Gastroesophageal sphincter (tissue), 4 donors: Measurements from ENCODE around the gene MYOG. TPM values are rescaled to one million over a fixed set of nuclear protein-coding genes. Genes with fewer than 3 reads are reported as not detected.

Experiments used
- ATAC-seq: fragments of 150-250 bp; one replicate; pipeline ENCODE4 v1.9.1; 2016; ENCODE audit warnings: mild to moderate bottlenecking, moderate library complexity
- H3K27ac ChIP-seq, 4 donors: fragments of 200-600 bp; sonication (generic) in 3 of 4; 1 replicate in 3 of 4; 2 replicates in 1 of 4; pipeline ENCODE4 v1.5.1; 2016 to 2019
- H3K27me3 ChIP-seq: fragments of 200-600 bp; sonication (generic); one replicate; pipeline ENCODE4 v1.5.1; 2019
- H3K36me3 ChIP-seq, 2 donors: fragments of 200-600 bp; sonication (generic); one replicate each; pipeline ENCODE4 v1.5.1; 2019; ENCODE audit warnings: control low read depth in 1 of 2
- H3K4me1 ChIP-seq, 3 donors: fragments of 200-600 bp; sonication (generic); 1 replicate in 2 of 3; 2 replicates in 1 of 3; pipeline ENCODE4 v1.5.1; 2016 to 2019; ENCODE audit warnings: control low read depth in 2 of 3
- H3K4me3 ChIP-seq, 2 donors: fragments of 200-600 bp; sonication (generic); one replicate each; pipeline ENCODE4 v1.5.1; 2019; ENCODE audit warnings: mild to moderate bottlenecking in 1 of 2, moderate library complexity in 1 of 2
- H3K9me3 ChIP-seq, 3 donors: fragments of 200-600 bp; sonication (generic); one replicate each; pipeline ENCODE4 v1.5.1; 2017 to 2019; ENCODE audit warnings: control low read depth in 2 of 3
- CTCF ChIP-seq, 4 experiments: fragments of 200-600 bp in 2 of 4; fragments of 450-650 bp in 2 of 4; sonication (generic) in 1 of 4; IDR thresholded peaks; one replicate each; pipeline ENCODE4 v1.5.1; 2017 to 2019; ENCODE audit warnings: antibody characterized with exemption in 4 of 4, mild to moderate bottlenecking in 2 of 4, moderate library complexity in 2 of 4
- EP300 ChIP-seq: sonication (generic); formaldehyde crosslinking; IDR thresholded peaks from one replicate; pipeline ENCODE4 v1.6.1; 2017; ENCODE audit warnings: antibody characterized with exemption, mild to moderate bottlenecking
- POLR2A ChIP-seq, 2 donors: fragments of 450-650 bp; IDR thresholded peaks; one replicate each; pipeline ENCODE4 v1.6.1; 2017; ENCODE audit warnings: antibody characterized with exemption in 2 of 2, mild to moderate bottlenecking in 2 of 2, moderate library complexity in 1 of 2
- POLR2AphosphoS5 ChIP-seq: sonication (generic); formaldehyde crosslinking; IDR thresholded peaks from one replicate; pipeline ENCODE4 v1.6.1; 2017; ENCODE audit warnings: antibody characterized with exemption
- WGBS, 2 donors: methylation state at CpG; one replicate each; pipeline ENCODE4 v1.1.5; 2018; ENCODE audit warnings: low coverage in 1 of 2; 5-methylcytosine and 5-hydroxymethylcytosine counted together
- total RNA-seq, 4 donors: library from RNA; depleted of rRNA; stranded (reverse); fragments of >200 nt; gene quantifications; one replicate each; pipeline ENCODE4 v1.1.0, GENCODE V29; 2016

MYOG gene
- total RNA-seq, 4 donors from 2014 or later = 0.35 TPM; not detected in 3

DNA sequence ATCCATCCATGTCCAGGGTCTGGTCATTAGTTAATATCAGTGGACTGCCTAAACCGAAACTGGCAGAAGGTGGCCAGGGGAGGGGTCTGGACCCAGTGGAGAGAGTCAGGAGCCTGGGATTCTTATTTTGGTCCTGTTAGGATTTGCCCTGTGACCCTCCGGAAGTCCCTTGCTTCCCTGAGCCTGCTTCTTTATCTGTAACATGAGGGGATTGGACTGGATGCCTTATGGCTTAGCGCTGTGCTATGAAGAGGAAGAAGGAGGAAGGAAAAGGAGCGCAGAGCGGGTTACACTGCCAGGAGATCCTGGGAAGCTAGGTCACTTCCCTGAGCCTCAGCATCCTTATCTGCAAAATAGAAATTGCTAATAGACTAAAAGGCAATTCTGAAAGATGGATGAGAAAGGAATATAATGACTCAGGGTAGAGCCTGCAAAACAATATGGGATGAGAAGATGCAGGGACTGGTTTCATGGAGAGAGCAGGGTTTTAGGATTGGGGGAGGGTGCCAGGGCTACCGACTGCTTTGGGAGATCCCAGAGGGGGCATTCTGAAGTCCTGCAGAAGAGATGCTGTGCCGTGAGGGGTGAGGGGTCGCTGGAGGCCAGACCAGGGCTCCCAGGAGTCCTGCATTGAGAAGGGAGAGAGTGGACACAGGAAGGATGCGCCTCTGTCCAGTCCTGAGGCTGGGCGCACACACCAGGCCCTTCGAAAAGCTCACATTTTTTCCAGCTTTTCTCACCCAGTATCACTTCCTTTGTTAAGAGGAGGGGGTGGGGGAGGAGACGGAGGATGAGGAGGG lies 41.3 kb upstream of the MYOG start:
- Histone ChIP-seq H3K27me3 (peaks cover 56% of the 10 kb centered on the region), H3K4me1 (peaks cover 0 to 46% (median 30%) of the 10 kb centered on the region in 3 donors), H3K9me3 (no peaks in the 10 kb centered on the region), H3K27ac (peak overlapping the region in 3 of 4 donors; percentile 53 to 64 (median 62)), H3K36me3 (no peaks in the 10 kb centered on the region), H3K4me3 (peak overlapping the region in 1 of 2 donors; percentile 50)
- WGBS, 2 donors = 19 to 55% methylated on average over 6 to 8 of the region's 12 CpGs
- ATAC-seq = peak; percentile 12
- TF ChIP-seq POLR2AphosphoS5 = no peak
- TF ChIP-seq CTCF (IDR thresholded peaks at IDR 0.05) = no peak
- TF ChIP-seq POLR2A (IDR thresholded peaks at IDR 0.05) = no peak
- no peak for TF ChIP-seq EP300

- H3K9me3 ChIP-seq = no peaks in the 10 kb centered on the region
- TF ChIP-seq POLR2AphosphoS5 = no peak
- peak in 3 of 4 experiments; percentile 29 to 48 (median 46) for TF ChIP-seq CTCF (IDR thresholded peaks at IDR 0.05)
- peaks cover 0 to 46% (median 30%) of the 10 kb centered on the region in 3 donors for H3K4me1 ChIP-seq
- no peak overlapping the region for H3K27ac ChIP-seq
- WGBS, 2 donors = 18 to 35% methylated on average over 5 to 6 of the region's 8 CpGs
- H3K4me3 ChIP-seq = no peak overlapping the region
- H3K27me3 ChIP-seq = peaks cover 63% of the 10 kb centered on the region
- ATAC-seq = no peak
- no peaks in the 10 kb centered on the region for H3K36me3 ChIP-seq
These were observed 40.5 kb upstream of the MYOG start for GRCh38 chr1:203126151-203126865.

DNA sequence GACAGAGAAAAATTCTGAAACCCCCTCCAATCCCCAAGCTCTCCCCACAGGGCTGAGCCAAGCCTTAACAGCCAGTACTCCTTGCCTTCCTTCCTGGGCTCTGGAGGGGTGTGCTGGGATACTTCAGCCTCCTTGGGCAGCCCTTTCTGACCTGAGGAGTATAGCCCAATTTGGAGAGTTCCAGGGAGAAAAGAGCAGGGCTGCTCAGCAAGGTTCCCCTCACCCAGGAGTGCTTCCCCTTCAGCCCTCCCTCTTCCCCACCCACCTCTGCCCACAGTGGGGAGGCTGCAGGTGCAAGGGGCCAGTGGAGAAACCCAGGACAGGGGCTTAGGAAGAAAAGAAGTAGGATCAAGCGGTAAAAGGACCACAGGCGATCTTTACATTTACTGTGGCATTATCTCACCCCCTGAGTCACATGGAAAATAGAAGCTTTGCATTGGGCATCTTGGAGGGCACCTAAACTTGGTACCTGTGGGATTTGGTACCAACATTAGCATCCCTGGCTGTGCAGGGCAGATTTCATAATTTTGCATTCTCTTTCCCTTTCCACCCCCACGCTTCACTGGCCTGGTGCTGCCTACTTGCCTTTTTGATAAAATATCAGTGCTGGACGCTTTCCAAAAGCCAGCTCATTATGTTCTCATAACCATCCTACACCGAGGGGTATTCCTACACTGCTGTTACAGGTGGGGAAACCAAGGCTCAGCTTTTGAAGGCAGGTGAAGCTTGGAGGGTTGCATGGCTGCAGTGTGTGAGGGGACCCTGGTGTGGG lies 38.9 kb upstream of the MYOG start:
- Histone ChIP-seq H3K27ac (no peak overlapping the region), H3K4me1 (peaks cover 0 to 38% (median 26%) of the 10 kb centered on the region in 3 donors)
- 69 to 80% methylated on average over 1 to 3 of the region's 5 CpGs for WGBS, 2 donors

DNA sequence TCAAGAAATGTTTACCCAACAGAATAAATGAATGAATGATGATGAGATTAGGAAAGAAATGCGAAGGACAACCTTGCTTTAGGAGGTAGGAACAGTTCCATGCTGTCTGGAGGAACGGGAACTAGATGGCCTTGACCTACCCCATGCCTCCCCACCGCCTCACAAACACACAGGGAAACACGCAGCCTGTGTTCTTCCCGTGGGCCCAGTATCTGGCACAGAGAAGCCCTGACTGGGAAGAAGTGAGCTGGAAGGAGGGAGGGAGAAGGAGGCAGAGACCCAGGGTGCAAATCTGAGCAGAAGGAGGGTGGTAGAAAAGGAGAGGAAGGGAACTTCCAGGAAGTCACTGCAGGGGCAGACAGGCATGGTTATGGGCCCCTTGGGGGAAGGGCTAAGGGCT lies 38.2 kb upstream of the MYOG start:
- H3K9me3 ChIP-seq = no peaks in the 10 kb centered on the region
- TF ChIP-seq POLR2AphosphoS5 = no peak
- no peak for TF ChIP-seq POLR2A (IDR thresholded peaks at IDR 0.05)
- TF ChIP-seq CTCF (IDR thresholded peaks at IDR 0.05) = no peak
- TF ChIP-seq EP300 = no peak
- 48 to 63% methylated on average over 4 to 5 of the region's 5 CpGs for WGBS, 2 donors
- no peak for ATAC-seq
- no peaks in the 10 kb centered on the region for H3K36me3 ChIP-seq
- H3K27me3 ChIP-seq = peaks cover 86% of the 10 kb centered on the region
- no peak overlapping the region for H3K27ac ChIP-seq
- peaks cover 0 to 32% (median 26%) of the 10 kb centered on the region in 3 donors for H3K4me1 ChIP-seq
- no peak overlapping the region for H3K4me3 ChIP-seq

More for the DNA sequence above, 38.9 kb upstream of the MYOG start:
- no peaks in the 10 kb centered on the region for H3K9me3 ChIP-seq
- no peak for TF ChIP-seq POLR2AphosphoS5
- TF ChIP-seq CTCF (IDR thresholded peaks at IDR 0.05) = no peak
- no peak for TF ChIP-seq EP300
- no peak for TF ChIP-seq POLR2A (IDR thresholded peaks at IDR 0.05)
- H3K27me3 ChIP-seq = peaks cover 79% of the 10 kb centered on the region
- no peak overlapping the region for H3K4me3 ChIP-seq
- no peaks in the 10 kb centered on the region for H3K36me3 ChIP-seq
- no peak for ATAC-seq
